ENCODE data around the gene LZTR1.

The LZTR1 gene

GRCh38 chr22:20972933-20973577, 9.0 kb upstream of the LZTR1 start:
- H3K27ac ChIP-seq: no peak overlapping the region
- TF ChIP-seq CTCF (conservative IDR thresholded peaks at IDR 0.05): no peak

GRCh38 chr22:20973634-20974286, 8.3 kb upstream of the LZTR1 start:
- no peak for TF ChIP-seq CTCF (conservative IDR thresholded peaks at IDR 0.05)
- no peak overlapping the region for H3K27ac ChIP-seq

- H3K27ac ChIP-seq: no peak overlapping the region
- TF ChIP-seq CTCF (conservative IDR thresholded peaks at IDR 0.05): no peak
These were observed 7.7 kb upstream of the LZTR1 start for GRCh38 chr22:20974336-20974955.

GRCh38 chr22:20975541-20976290, 6.4 kb upstream of the LZTR1 start:
- TF ChIP-seq CTCF (conservative IDR thresholded peaks at IDR 0.05): no peak

GRCh38 chr22:20976291-20976877, 5.7 kb upstream of the LZTR1 start:
- H3K27ac ChIP-seq: no peak overlapping the region
- TF ChIP-seq CTCF (conservative IDR thresholded peaks at IDR 0.05): no peak

More at GRCh38 chr22:20975541-20976290, 6.4 kb upstream of the LZTR1 start:
- H3K27ac ChIP-seq: no peak overlapping the region

GRCh38 chr22:20977019-20977418, 5.1 kb upstream of the LZTR1 start:
- no peak for TF ChIP-seq CTCF (conservative IDR thresholded peaks at IDR 0.05)

More at GRCh38 chr22:20977019-20977418, 5.1 kb upstream of the LZTR1 start:
- no peak overlapping the region for H3K27ac ChIP-seq

Measured in VCaP (cell line).